HTERT RPE-1 (cell line): Measurements from ENCODE around the gene DPP6.
"Not testable (repeated sequence)": the region's sequence is repeated elsewhere in the genome, so short reads cannot be mapped to it uniquely, and the experiment has no call there.

Experiments
- in situ Hi-C: fragments of 300-500 bp; cut with MboI; formaldehyde crosslinking; loops from 4 replicates; pipeline ENCODE4 v1.14.3; 2020; ENCODE audit warnings: low sequenced_read_pairs

The DPP6 gene

DNA sequence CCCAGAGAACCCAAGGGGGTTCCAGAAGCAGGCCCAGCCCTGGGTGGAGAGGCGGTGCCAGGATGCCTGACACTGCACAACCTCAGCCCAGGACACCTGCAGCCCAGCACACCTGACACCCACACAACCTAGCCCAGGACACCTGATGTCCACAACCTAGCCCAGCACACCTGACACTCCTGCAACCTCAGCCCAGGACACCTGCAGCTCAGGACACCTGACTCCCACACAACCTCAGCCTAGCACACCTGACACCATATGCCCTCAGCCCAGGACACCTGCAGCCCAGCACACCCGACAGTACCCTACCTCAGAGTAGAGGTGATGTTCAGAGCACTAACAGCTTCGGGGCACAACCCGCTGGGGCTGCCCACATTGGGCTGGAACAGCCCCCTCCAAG lies 863.4 kb downstream of the DPP6 start:
- in situ Hi-C loops, result no loop called here

- in situ Hi-C loops, result no loop called here
These were observed 864.2 kb downstream of the DPP6 start for GRCh38 chr7:154916381-154916780.

DNA sequence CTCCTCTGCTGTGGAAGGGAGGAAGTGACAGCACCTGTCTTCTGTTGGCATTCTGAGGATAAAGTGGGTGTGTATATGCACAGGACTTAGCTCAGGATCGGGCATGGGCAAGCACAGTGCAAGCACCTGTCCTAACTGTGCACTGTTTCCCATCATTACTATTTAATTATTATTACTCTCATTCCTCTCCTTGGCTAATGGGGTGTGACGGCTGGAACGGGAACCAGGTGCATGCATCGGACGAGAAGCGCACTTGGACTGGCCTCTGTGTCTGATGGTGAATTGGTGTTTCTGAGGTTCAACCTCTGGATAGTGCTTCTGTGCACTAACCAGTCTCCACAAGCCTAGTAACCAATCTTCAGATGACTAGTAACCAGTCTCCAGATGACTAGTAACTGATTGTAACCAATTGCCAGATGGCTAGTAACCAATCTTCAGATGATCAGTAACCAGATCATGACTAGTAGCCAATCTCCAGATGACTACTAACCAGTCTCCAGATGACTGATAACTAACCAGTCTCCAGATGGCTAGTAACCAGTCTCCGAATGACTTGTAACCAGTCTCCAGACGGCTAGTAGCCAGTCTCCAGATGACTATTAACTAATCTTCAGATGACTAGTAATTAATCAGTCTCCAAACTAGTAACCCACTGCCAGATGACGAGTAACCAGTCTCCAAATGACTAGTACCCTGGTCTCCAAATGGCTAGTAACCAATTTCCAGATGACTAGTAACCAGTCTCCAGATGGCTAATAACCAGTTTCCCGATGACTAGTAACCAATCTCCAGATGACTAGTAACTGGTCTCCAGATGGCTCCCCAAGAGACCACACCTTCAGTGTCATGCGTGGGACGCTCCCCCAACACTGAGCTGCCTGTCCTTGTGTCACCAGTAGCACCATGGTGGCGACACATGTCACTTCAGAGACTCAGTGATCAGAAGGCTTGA lies 864.9 kb downstream of the DPP6 start:
- in situ Hi-C loops, result no loop called here

GRCh38 chr7:154917808-154918160 lies 865.6 kb downstream of the DPP6 start:
- in situ Hi-C loops, result no loop called here

DNA sequence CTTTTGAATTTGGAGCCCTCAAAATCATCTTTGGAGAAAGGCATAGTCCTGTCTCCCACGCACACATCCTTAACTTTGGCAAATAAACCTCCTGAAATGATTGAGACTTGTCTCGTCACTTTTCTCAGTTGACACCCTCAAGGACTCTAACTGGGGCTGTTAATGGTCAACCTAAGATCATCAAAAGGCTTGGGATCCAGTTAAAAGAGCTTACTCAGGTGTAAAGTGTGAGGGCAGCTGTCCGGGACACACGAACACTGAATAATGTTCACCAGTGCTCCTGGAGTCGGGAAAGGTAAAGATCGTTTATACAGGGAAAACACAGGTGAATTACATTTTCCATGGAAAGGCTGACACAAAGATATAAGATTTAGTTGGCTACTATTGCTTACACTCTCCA lies 866.1 kb downstream of the DPP6 start:
- in situ Hi-C loops, result no loop called here

GRCh38 chr7:154918741-154919140 lies 866.5 kb downstream of the DPP6 start:
- in situ Hi-C loops, result no loop called here

GRCh38 chr7:154919344-154920225 lies 867.4 kb downstream of the DPP6 start:
- in situ Hi-C loops, result no loop called here

GRCh38 chr7:154922472-154922871 lies 870.3 kb downstream of the DPP6 start:
- in situ Hi-C loops, result not testable (repeated sequence)

DNA sequence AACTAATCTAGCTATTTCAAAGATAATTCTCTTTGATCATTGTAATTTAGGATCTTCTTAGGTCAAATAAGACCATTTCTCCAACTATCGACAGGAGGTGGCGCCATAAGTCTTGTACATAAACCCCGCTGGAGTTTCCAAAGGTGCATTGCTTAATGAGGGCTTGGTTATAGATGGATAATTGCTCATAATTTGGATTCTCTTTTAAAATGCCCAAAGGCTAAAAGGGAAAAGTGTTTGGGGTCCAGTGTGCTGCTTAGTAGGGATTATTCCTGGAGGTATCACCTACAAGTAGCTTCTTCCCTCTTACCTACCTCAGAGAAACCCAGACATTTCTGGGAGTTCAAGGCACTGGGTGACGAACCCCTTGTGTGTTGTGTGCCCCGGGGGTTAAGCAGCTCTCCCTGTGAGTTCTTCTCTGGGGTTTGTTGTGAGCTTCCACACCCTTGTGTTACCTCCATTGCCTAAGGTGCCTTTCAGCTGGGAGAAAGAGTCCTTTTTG lies 875.5 kb downstream of the DPP6 start:
- in situ Hi-C loops, result no loop called here

- in situ Hi-C loops, result no loop called here
These were observed 876.2 kb downstream of the DPP6 start for GRCh38 chr7:154928136-154929005.

GRCh38 chr7:154929006-154929726 lies 877.0 kb downstream of the DPP6 start:
- in situ Hi-C loops, result no loop called here

DNA sequence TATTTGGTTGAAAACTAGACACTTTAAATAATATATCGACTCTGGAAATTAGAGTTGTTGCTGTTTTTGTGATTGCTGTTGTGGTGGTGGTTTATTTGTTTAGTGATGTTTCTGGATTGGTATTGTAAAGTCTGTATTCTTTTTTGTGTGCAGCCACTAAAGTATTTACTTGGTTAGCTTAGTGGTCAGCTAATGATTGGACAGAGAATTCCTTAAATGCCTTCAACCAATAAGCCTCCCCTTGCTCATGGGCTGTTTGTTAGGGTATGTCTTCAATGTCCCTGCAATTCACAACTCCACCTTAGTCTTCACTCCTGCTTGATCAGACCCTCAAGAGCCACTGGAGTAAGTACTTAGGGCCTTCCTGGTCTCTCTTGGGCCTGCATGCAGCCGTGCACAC lies 879.7 kb downstream of the DPP6 start:
- in situ Hi-C loops, result no loop called here

- in situ Hi-C loops, result not testable (repeated sequence)
These were observed 882.3 kb downstream of the DPP6 start for GRCh38 chr7:154934353-154934952.

DNA sequence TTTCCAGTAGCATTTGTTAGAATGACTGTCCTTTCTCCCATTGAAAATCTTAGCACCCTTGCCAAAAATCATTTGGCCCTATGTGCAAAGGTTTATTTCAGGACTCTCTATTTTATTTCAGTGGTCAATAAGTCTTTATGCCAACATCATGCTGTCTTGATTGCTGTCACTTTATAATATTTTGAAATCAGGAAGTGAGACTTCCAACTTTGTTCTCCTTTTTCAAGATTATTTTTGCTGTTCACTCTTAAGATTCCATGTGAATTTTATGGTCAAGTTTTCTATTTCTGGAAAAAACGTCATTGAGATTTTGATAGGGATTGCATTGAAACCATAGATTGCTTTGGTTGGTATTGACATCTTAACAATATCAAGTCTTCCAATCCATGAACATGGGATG lies 885.6 kb downstream of the DPP6 start:
- in situ Hi-C loops, result no loop called here

GRCh38 chr7:154942691-154943090 lies 890.5 kb downstream of the DPP6 start:
- in situ Hi-C loops, result no loop called here
